NCI-H1436 treated with DMSO at 0.1 percent for 48 hours (cell line): ENCODE data around the gene ATXN7L1.

ENCODE experiments used
- DNase-seq: peaks from one replicate; lab custom pipeline; 2025; lab: John Stamatoyannopoulos, UW

ATXN7L1 gene

GRCh38 chr7:105647591-105647990, 228.8 kb downstream of the ATXN7L1 start:
- no peak for DNase-seq

- DNase-seq, result no peak
Observed at GRCh38 chr7:105644937-105645336, 231.5 kb downstream of the ATXN7L1 start.

- DNase-seq, result no peak
Observed at GRCh38 chr7:105643851-105644250, 232.5 kb downstream of the ATXN7L1 start.

GRCh38 chr7:105643384-105643783, 233.0 kb downstream of the ATXN7L1 start:
- no peak for DNase-seq

GRCh38 chr7:105642264-105642663, 234.1 kb downstream of the ATXN7L1 start:
- DNase-seq, result no peak

- no peak for DNase-seq
Observed at GRCh38 chr7:105640956-105641810, 235.2 kb downstream of the ATXN7L1 start.

- no peak for DNase-seq
Observed at GRCh38 chr7:105639667-105640493, 236.5 kb downstream of the ATXN7L1 start.

- no peak for DNase-seq
Observed at GRCh38 chr7:105638902-105639495, 237.4 kb downstream of the ATXN7L1 start.

GRCh38 chr7:105638334-105638733, 238.1 kb downstream of the ATXN7L1 start:
- DNase-seq, result no peak

- DNase-seq, result no peak
Observed at GRCh38 chr7:105637755-105638154, 238.6 kb downstream of the ATXN7L1 start.

- DNase-seq, result no peak
Observed at GRCh38 chr7:105636982-105637381, 239.4 kb downstream of the ATXN7L1 start.

- no peak for DNase-seq
Observed at GRCh38 chr7:105635197-105635596, 241.2 kb downstream of the ATXN7L1 start.

GRCh38 chr7:105625986-105626385, 250.4 kb downstream of the ATXN7L1 start:
- DNase-seq, result no peak

- DNase-seq, result no peak
Observed at GRCh38 chr7:105623906-105624305, 252.5 kb downstream of the ATXN7L1 start.

GRCh38 chr7:105623378-105623777, 253.0 kb downstream of the ATXN7L1 start:
- no peak for DNase-seq

- no peak for DNase-seq
Observed at GRCh38 chr7:105622106-105622731, 254.2 kb downstream of the ATXN7L1 start.

GRCh38 chr7:105621617-105622016, 254.8 kb downstream of the ATXN7L1 start:
- no peak for DNase-seq

GRCh38 chr7:105621176-105621575, 255.2 kb downstream of the ATXN7L1 start:
- no peak for DNase-seq

GRCh38 chr7:105619590-105619989, 256.8 kb downstream of the ATXN7L1 start:
- no peak for DNase-seq

- DNase-seq, result no peak
Observed at GRCh38 chr7:105618016-105618296, 258.4 kb downstream of the ATXN7L1 start.

GRCh38 chr7:105617280-105618015, 259.0 kb downstream of the ATXN7L1 start:
- DNase-seq, result no peak

GRCh38 chr7:105614341-105614840, 262.0 kb downstream of the ATXN7L1 start:
- no peak for DNase-seq
